Measurements from ENCODE around the gene LSM2.
A peak's percentile ranks its signal among the peaks of the same experiment; 100 is the strongest.
"Not testable (repeated sequence)": the region's sequence is repeated elsewhere in the genome, so short reads cannot be mapped to it uniquely, and the experiment has no call there.

Gene LSM2

GRCh38 chr6:31827286-31828079, 20.7 kb upstream of the LSM2 start, which contains the start of gene HSPA1B:
TSS of gene HSPA1B (plus strand) at chr6:31827738. CDS start at chr6:31827951, 213 bp downstream.
- H3K4me3 ChIP-seq (ENCODE audit: control insufficient read depth in 1 of 7, extremely low read depth in 1 of 7, insufficient read depth in 4 of 7, low read depth in 2 of 7, low read length in 6 of 7) = peak within 1 kb of the TSS; percentile 72 to 94 (median 83)
- peak within 1 kb of the TSS; percentile 88 to 96 for H3K27ac ChIP-seq (ENCODE audit: insufficient read depth in 1 of 2, low read depth in 1 of 2, low read length in 2 of 2, poor library complexity in 1 of 2, severe bottlenecking in 2 of 2)
- WGBS (ENCODE audit: insufficient coverage) = 0% methylated on average over 38 of the region's 56 CpGs
- DNase-seq = peak; percentile 100
- no peaks in the 10 kb centered on the region for H3K27me3 ChIP-seq (replicated peaks in 2 of 5; ENCODE audit: control insufficient read depth in 4 of 5, insufficient read depth in 5 of 5, low read length in 4 of 5)
- H3K36me3 ChIP-seq (ENCODE audit: control insufficient read depth in 4 of 4, insufficient read depth in 4 of 4, low read length in 3 of 4) = no peaks in the 10 kb centered on the region
- ChIA-PET CTCF (interaction anchor here (0.7 to 2.2 kb wide), 8 partner anchors 13 to 276 kb away, joined by 3 to 10 read pairs (median 5); partner anchors contain the start of genes CLIC1, DDAH2 and LSM2), POLR2A (interaction anchor here (0.6 to 1.6 kb wide), 17 partner anchors 10 to 281 kb away, joined by 3 to 9 read pairs (median 5); partner anchors contain the start of genes ATP6V1G2, DDAH2, GPANK1 and HSPA1A)
- peaks cover 19 to 58% (median 42%) of the 10 kb centered on the region in 4 experiments for H3K4me1 ChIP-seq (ENCODE audit: control extremely low read depth in 1 of 4, control insufficient read depth in 4 of 4, insufficient read depth in 4 of 4, low read length in 3 of 4)
- H3K9me3 ChIP-seq (ENCODE audit: control extremely low read depth in 1 of 5, control insufficient read depth in 4 of 5, insufficient read depth in 2 of 5, low read depth in 1 of 5, low read length in 4 of 5) = no peaks in the 10 kb centered on the region

- POLR2A ChIA-PET = interaction anchor here (0.6 to 1.6 kb wide), 18 partner anchors 11 to 281 kb away, joined by 3 to 9 read pairs (median 5); partner anchors contain the start of genes ATP6V1G2, DDAH2, GPANK1 and HSPA1A
- DNase-seq = no peak
Measured at GRCh38 chr6:31826793-31827285, 20.1 kb upstream of the LSM2 start.

GRCh38 chr6:31825553-31825952, 18.8 kb upstream of the LSM2 start:
- Histone ChIP-seq H3K27me3 (replicated peaks in 2 of 5; ENCODE audit: control insufficient read depth in 4 of 5, insufficient read depth in 5 of 5, low read length in 4 of 5) (no peaks in the 10 kb centered on the region), H3K9me3 (ENCODE audit: control extremely low read depth in 1 of 5, control insufficient read depth in 4 of 5, insufficient read depth in 2 of 5, low read depth in 1 of 5, low read length in 4 of 5) (no peaks in the 10 kb centered on the region), H3K4me1 (ENCODE audit: control extremely low read depth in 1 of 4, control insufficient read depth in 4 of 4, insufficient read depth in 4 of 4, low read length in 3 of 4) (peaks cover 17 to 62% (median 43%) of the 10 kb centered on the region in 4 experiments), H3K36me3 (ENCODE audit: control insufficient read depth in 4 of 4, insufficient read depth in 4 of 4, low read length in 3 of 4) (no peaks in the 10 kb centered on the region), H3K27ac (ENCODE audit: insufficient read depth in 1 of 2, low read depth in 1 of 2, low read length in 2 of 2, poor library complexity in 1 of 2, severe bottlenecking in 2 of 2) (peak overlapping the region in 1 of 2 experiments; percentile 96), H3K4me3 (ENCODE audit: control insufficient read depth in 1 of 7, extremely low read depth in 1 of 7, insufficient read depth in 4 of 7, low read depth in 2 of 7, low read length in 6 of 7) (no peak overlapping the region)
- WGBS (ENCODE audit: insufficient coverage) = no CpG with 5 or more reads among the region's 4 CpGs
- ChIA-PET POLR2A (no interaction called here), CTCF (interaction anchor here (1.9 kb wide), 1 partner anchor 10 kb away, joined by 5 read pairs; the partner anchor contains the start of genes HSPA1A and HSPA1L)
- no peak for DNase-seq

More at GRCh38 chr6:31826793-31827285, 20.1 kb upstream of the LSM2 start:
- Histone ChIP-seq H3K4me1 (ENCODE audit: control extremely low read depth in 1 of 4, control insufficient read depth in 4 of 4, insufficient read depth in 4 of 4, low read length in 3 of 4) (peaks cover 19 to 62% (median 45%) of the 10 kb centered on the region in 4 experiments), H3K4me3 (ENCODE audit: control insufficient read depth in 1 of 7, extremely low read depth in 1 of 7, insufficient read depth in 4 of 7, low read depth in 2 of 7, low read length in 6 of 7) (peak overlapping the region; percentile 6 to 94 (median 80)), H3K27ac (ENCODE audit: insufficient read depth in 1 of 2, low read depth in 1 of 2, low read length in 2 of 2, poor library complexity in 1 of 2, severe bottlenecking in 2 of 2) (peak overlapping the region; percentile 88 to 96), H3K27me3 (replicated peaks in 2 of 5; ENCODE audit: control insufficient read depth in 4 of 5, insufficient read depth in 5 of 5, low read length in 4 of 5) (no peaks in the 10 kb centered on the region), H3K36me3 (ENCODE audit: control insufficient read depth in 4 of 4, insufficient read depth in 4 of 4, low read length in 3 of 4) (no peaks in the 10 kb centered on the region), H3K9me3 (ENCODE audit: control extremely low read depth in 1 of 5, control insufficient read depth in 4 of 5, insufficient read depth in 2 of 5, low read depth in 1 of 5, low read length in 4 of 5) (no peaks in the 10 kb centered on the region)
- CTCF ChIA-PET = interaction anchor here (0.8 to 2.2 kb wide), 10 partner anchors 12 to 276 kb away, joined by 3 to 10 read pairs (median 4); partner anchors contain the start of genes CLIC1, DDAH2, LSM2 and VARS1
- 0% methylated on average over 7 of the region's 13 CpGs for WGBS (ENCODE audit: insufficient coverage)

GRCh38 chr6:31823592-31824196, 16.9 kb upstream of the LSM2 start:
- H3K4me3 ChIP-seq (ENCODE audit: control insufficient read depth in 1 of 7, extremely low read depth in 1 of 7, insufficient read depth in 4 of 7, low read depth in 2 of 7, low read length in 6 of 7) = peak overlapping the region in 4 of 7 experiments; percentile 19 to 41 (median 36)
- CTCF ChIA-PET = interaction anchor here (0.6 to 1.9 kb wide), 5 partner anchors 17 to 94 kb away, joined by 3 to 7 read pairs (median 4); partner anchors contain the start of gene LSM2
- H3K36me3 ChIP-seq (ENCODE audit: control insufficient read depth in 4 of 4, insufficient read depth in 4 of 4, low read length in 3 of 4); H3K27me3 ChIP-seq (replicated peaks in 2 of 5; ENCODE audit: control insufficient read depth in 4 of 5, insufficient read depth in 5 of 5, low read length in 4 of 5); H3K9me3 ChIP-seq (ENCODE audit: control extremely low read depth in 1 of 5, control insufficient read depth in 4 of 5, insufficient read depth in 2 of 5, low read depth in 1 of 5, low read length in 4 of 5): not testable (repeated sequence)
- peak in 1 of 3 donors; percentile 31 for DNase-seq
- WGBS (ENCODE audit: insufficient coverage) = 100% methylated on average over 1 of the region's 9 CpGs
- peaks cover 23 to 60% (median 49%) of the 10 kb centered on the region in 4 experiments for H3K4me1 ChIP-seq (ENCODE audit: control extremely low read depth in 1 of 4, control insufficient read depth in 4 of 4, insufficient read depth in 4 of 4, low read length in 3 of 4)
- peak overlapping the region in 1 of 2 experiments; percentile 94 for H3K27ac ChIP-seq (ENCODE audit: insufficient read depth in 1 of 2, low read depth in 1 of 2, low read length in 2 of 2, poor library complexity in 1 of 2, severe bottlenecking in 2 of 2)
- POLR2A ChIA-PET = interaction anchor here (0.9 kb wide), 1 partner anchor 113 kb away, joined by 4 read pairs; no protein-coding TSS in a partner anchor

- H3K27me3 ChIP-seq (replicated peaks in 2 of 5; ENCODE audit: control insufficient read depth in 4 of 5, insufficient read depth in 5 of 5, low read length in 4 of 5) = no peaks in the 10 kb centered on the region
- ChIA-PET CTCF (interaction anchor here (0.6 to 1.9 kb wide), 11 partner anchors 11 to 119 kb away, joined by 3 to 6 read pairs (median 3); partner anchors contain the start of genes ABHD16A, LSM2 and VARS1), POLR2A (interaction anchor here (1.0 kb wide), 1 partner anchor 118 kb away, joined by 3 read pairs; no protein-coding TSS in a partner anchor)
- peak overlapping the region; percentile 68 to 94 for H3K27ac ChIP-seq (ENCODE audit: insufficient read depth in 1 of 2, low read depth in 1 of 2, low read length in 2 of 2, poor library complexity in 1 of 2, severe bottlenecking in 2 of 2)
- no peaks in the 10 kb centered on the region for H3K9me3 ChIP-seq (ENCODE audit: control extremely low read depth in 1 of 5, control insufficient read depth in 4 of 5, insufficient read depth in 2 of 5, low read depth in 1 of 5, low read length in 4 of 5)
- WGBS (ENCODE audit: insufficient coverage) = 4% methylated on average over 12 of the region's 25 CpGs
- H3K4me3 ChIP-seq (ENCODE audit: control insufficient read depth in 1 of 7, extremely low read depth in 1 of 7, insufficient read depth in 4 of 7, low read depth in 2 of 7, low read length in 6 of 7) = peak overlapping the region in 6 of 7 experiments; percentile 74 to 91 (median 82)
- peaks cover 34 to 74% (median 59%) of the 10 kb centered on the region in 4 experiments for H3K4me1 ChIP-seq (ENCODE audit: control extremely low read depth in 1 of 4, control insufficient read depth in 4 of 4, insufficient read depth in 4 of 4, low read length in 3 of 4)
- peak; percentile 73 to 87 (median 83) for DNase-seq
- no peaks in the 10 kb centered on the region for H3K36me3 ChIP-seq (ENCODE audit: control insufficient read depth in 4 of 4, insufficient read depth in 4 of 4, low read length in 3 of 4)
Measured at GRCh38 chr6:31822036-31822821, 15.5 kb upstream of the LSM2 start.
